ENCODE data around the gene PRDM2.

PRDM2 gene

DNA sequence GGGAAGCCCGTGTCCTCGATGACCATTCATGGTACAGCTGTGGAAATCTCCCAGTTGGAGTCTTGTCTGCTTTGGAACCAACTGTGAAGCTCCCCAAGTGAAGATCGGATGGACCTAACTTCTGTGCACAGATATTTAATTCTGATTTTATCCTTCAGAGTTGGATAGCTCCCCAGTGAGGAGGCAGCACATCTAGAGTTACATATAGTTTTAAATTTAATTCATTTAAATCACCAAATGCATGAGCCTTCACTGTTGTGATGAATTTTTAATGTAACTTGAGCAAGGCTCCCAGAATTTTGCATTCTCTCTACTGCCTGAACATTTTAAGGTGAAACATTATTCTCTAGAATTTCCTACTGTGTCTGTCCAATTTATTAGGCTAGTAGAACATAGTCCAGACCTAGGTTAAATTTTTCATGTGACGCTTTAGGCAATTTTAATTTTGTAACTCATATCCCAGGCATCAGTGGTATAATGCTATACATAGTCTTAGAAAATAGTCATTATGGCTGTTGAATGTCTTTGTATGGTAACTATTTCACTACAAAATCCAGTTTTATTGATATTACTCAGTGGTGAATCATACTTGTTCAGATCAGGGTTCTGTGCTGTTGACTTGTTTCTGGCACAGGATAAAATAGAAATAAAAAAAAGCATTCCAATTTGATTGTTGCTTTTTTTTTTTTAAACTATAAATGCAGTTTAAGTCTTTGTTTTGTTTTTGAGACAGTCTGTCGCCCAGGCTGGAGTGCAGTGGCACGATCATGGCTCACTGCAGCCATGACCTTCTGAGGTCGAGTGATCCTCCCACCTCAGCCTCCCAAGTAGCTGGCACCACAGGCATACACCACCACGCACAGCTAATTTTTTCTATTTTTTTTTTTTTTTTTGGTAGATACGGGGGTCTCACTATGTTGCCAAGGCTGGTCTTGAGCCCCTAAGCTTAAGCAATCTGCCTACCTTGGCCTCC, 66.9 kb downstream of the PRDM2 start:
- DNase-seq = no peak

DNA sequence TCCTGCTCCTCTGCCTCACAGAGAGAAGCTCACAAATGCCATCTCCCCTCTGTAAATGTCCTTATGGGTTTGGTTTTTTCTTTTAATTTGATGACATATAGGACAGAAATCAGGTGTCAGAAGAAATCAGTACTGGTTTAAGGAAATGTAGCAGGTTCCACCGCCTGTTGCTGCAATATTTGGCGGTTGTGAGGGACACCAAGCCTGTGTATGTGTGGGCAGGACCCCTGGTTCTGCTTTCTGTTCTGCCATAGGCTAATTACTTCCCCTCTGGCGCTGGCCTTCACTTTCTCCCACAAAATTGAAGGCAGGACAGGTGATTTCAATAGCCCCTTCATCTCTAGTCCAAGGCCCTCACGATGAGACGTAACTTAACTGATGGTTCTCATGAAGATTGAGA, 69.2 kb downstream of the PRDM2 start:
- no peak for DNase-seq

DNA sequence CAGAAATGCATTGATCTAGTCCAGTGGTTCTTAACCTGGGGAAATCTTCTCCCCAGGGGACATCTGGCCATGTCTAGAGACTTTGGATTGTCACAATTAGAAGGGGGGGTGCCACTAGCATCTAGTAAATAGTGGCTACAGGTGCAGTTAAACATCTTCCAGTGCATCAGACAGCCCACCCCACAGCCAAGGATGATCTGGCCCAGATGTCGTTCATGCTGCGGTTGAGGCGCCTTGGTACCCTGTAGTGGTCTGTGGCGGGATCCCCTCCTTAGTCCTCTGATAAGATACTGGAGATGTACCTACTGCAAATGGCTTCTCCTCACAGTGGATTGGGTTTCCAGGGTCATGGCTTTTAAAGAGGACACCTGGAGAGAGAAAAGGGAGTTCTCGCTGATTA, 69.8 kb downstream of the PRDM2 start:
- no peak for DNase-seq

DNA sequence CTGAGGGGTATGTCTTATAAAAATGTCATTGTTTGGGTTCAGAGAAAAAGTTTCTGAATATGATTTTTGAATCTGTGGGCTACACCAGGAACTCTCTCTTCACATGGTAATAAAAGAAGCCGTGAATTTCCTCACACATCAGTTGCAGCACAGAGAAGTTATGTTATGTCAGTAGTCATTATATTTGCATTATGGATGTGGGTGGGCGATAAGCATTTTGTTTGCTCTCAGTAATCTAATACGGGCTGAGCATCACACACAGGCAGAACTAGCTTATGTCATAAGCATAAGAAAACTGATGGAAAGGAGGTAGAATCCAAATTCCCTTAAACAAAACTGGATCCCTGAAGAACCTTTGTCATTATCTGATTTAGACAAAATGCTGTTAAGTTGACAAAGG, 70.8 kb downstream of the PRDM2 start:
- no peak for DNase-seq

DNA sequence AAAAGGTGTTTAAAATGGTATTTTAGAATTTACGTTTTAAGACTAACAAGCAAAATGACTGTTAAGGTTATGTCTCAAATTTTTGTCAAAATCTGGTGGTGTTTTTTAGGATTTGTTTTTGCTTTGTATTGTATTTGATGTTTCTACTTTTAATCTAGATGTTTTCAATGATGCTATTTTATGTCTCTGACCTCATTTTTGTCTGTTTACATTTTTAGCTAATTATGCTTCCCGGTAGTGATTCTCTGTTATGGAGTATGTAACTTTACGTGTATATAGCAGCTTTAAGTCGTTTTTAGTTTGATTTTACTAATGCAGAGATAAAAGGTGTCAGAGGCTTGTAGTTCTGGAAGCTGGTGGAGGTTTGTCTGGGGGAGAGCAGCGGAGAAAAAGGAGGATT, 71.8 kb downstream of the PRDM2 start:
- DNase-seq = no peak

DNA sequence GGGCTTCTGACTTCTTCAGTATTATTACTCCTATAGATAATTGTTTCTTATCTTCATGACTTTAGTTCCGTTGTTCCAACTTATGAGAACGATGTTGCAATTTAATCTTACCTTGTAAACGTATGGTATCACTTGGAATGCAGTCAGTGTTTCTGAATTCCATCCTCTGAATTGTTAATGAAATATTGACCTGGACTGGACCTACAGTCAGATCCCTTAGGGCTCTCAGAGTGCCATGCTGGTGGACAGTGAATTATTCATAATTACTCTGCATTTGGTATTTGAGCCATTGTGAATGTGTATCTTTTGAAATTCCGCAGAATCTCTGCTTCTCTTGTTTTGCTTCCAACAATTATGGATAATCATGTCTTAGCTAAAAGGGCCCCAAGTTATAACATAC, 72.3 kb downstream of the PRDM2 start:
- DNase-seq = no peak

DNA sequence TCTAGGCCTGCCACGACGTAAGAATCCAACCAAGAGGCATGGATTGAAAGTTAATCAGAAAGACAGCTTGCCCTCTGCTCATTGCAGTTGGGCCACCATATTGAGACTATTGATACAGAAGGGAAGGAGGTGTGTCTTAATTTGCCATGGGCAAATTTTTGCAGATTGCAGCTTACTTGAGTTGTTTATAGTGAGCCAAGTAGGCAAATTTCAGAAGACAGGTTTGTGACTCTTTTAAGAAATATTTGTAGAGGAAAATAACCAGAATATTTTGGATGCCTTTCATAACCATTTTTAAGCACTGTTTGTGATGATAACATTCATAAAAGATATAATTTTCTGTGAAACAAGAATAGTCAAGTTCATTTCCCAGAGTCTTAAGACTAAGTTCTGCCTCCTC, 74.1 kb downstream of the PRDM2 start:
- DNase-seq = no peak

DNA sequence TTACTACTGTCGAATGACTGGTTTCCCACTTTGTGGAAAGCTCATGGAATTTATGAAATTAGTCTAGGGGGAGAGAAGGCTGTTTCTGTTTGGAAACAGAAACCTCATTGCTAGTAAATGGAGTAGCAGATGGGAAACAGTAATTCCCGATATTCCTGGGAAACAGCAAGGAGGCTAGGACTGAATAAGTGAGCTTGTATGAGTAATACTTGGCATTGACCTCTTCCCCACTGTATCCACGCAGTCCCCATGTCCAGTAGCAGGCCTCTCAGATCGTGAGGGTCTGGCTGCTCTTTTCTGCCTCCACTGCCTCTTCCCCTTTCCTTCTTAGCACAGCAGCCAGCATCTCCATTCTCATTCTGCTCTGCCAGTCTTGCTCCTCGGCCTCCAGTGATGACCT, 75.5 kb downstream of the PRDM2 start:
- no peak for DNase-seq

DNA sequence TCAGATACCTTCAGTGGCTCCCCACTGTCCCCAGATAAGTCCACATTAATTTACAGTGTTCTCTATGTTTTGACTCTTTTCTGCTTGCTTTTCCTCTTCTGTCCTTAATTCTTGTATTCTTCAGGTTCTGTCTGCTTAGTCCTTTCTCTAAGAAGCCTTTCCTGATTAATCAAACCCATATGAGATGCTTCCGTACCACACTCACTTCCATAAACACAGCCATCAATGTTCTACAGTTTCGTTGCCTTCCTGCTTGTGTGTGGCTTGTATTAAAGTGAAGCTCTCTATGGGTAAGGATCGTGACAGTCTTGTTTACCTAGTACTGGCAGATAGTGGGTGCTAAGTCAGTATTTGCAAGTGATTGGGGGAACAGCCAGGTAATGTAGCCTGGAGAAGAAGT, 75.9 kb downstream of the PRDM2 start:
- no peak for DNase-seq

DNA sequence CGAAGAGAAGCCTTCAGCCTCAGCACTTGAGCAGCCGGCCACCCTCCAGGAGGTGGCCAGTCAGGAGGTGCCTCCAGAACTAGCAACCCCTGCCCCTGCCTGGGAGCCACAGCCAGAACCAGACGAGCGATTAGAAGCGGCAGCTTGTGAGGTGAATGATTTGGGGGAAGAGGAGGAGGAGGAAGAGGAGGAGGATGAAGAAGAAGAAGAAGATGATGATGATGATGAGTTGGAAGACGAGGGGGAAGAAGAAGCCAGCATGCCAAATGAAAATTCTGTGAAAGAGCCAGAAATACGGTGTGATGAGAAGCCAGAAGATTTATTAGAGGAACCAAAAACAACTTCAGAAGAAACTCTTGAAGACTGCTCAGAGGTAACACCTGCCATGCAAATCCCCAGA, 78.4 kb downstream of the PRDM2 start:
- no peak for DNase-seq

DNA sequence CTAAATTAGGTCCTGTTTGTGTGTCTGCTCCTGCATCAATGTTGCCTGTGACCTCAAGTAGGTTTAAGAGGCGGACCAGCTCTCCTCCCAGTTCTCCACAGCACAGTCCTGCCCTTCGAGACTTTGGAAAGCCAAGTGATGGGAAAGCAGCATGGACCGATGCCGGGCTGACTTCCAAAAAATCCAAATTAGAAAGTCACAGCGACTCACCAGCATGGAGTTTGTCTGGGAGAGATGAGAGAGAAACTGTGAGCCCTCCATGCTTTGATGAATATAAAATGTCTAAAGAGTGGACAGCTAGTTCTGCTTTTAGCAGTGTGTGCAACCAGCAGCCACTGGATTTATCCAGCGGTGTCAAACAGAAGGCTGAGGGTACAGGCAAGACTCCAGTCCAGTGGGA, 79.9 kb downstream of the PRDM2 start:
- DNase-seq = no peak

DNA sequence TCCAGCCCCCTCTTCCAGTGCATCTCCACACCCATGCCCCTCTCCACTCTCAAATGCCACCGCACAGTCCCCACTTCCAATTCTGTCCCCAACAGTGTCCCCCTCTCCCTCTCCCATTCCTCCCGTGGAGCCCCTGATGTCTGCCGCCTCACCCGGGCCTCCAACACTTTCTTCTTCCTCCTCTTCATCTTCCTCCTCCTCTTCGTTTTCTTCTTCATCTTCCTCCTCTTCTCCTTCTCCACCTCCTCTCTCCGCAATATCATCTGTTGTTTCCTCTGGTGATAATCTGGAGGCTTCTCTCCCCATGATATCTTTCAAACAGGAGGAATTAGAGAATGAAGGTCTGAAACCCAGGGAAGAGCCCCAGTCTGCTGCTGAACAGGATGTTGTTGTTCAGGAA, 80.8 kb downstream of the PRDM2 start:
- no peak for DNase-seq

DNA sequence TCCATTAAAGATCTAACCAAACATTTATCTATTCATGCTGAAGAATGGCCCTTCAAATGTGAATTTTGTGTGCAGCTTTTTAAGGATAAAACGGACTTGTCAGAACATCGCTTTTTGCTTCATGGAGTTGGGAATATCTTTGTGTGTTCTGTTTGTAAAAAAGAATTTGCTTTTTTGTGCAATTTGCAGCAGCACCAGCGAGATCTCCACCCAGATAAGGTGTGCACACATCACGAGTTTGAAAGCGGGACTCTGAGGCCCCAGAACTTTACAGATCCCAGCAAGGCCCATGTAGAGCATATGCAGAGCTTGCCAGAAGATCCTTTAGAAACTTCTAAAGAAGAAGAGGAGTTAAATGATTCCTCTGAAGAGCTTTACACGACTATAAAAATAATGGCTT, 81.2 kb downstream of the PRDM2 start:
- DNase-seq = no peak

DNA sequence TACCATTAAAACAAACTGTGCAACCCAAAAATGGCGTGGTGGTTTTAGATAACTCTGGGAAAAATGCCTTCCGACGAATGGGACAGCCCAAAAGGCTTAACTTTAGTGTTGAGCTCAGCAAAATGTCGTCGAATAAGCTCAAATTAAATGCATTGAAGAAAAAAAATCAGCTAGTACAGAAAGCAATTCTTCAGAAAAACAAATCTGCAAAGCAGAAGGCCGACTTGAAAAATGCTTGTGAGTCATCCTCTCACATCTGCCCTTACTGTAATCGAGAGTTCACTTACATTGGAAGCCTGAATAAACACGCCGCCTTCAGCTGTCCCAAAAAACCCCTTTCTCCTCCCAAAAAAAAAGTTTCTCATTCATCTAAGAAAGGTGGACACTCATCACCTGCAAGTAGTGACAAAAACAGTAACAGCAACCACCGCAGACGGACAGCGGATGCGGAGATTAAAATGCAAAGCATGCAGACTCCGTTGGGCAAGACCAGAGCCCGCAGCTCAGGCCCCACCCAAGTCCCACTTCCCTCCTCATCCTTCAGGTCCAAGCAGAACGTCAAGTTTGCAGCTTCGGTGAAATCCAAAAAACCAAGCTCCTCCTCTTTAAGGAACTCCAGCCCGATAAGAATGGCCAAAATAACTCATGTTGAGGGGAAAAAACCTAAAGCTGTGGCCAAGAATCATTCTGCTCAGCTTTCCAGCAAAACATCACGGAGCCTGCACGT, 82.1 kb downstream of the PRDM2 start:
- DNase-seq = no peak

DNA sequence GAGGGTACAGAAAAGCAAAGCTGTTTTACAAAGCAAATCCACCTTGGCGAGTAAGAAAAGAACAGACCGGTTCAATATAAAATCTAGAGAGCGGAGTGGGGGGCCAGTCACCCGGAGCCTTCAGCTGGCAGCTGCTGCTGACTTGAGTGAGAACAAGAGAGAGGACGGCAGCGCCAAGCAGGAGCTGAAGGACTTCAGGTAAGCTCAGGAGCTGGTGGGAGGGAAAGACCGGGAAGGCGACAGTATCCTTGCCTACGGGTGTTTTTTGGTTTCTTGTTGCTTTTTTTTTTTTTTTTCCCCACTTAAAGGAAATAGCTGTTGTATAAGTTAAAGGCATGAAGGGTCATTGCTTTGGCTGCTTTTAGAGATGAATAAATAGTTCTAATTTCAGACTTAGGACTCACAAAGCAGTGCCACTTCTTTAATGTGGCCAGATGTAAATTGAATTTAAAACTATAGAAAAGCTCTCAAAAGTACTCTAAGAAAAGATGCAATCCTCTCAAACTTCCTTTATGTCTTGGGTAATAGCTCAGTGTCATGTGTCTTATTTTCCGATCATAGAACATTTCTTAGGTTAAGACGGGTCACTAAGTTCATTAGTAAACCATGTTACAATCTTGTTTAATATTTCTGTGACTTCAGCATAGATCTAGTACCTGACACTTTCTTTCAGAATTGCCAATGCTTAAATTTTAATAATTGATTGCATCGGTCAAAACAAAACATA, 82.8 kb downstream of the PRDM2 start:
- no peak for DNase-seq

DNA sequence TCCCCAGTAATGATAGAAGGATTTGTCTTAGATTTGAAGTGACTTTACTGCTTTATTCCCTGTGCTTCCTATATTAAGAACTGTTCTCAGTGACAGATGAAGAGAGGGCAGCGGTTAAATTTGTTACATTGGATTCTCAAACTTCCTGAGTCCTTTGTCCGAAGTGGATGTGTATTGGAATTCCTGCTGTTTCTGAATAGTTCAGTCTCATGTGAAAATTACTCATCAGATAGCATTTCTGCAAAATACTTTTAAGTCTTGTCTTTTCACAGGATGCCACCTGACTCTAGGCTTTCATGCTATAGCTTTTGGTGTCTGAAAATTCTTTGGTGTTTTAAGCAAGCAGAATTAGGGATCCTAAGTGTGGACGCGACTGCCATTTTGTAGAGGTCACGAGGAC, 83.6 kb downstream of the PRDM2 start:
- DNase-seq = no peak

DNA sequence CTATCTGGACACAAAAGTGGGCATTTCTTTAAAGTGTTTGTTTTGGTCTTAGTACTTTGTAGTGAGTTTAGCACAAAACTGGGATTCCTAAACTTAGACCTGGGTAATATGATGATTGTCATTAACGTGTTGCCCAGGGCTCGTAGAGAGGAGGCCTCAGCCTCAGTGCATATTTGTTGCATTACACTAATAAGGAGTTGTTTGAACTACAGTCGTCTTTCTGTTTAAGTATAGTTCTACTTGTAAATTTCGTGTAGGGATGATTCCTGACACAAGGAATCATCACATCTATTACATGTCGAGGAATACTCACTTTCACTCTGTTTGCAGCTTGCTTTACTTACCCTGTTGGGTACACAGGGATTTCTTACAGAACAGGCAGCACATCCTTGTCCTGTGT, 85.0 kb downstream of the PRDM2 start:
- DNase-seq = no peak

DNA sequence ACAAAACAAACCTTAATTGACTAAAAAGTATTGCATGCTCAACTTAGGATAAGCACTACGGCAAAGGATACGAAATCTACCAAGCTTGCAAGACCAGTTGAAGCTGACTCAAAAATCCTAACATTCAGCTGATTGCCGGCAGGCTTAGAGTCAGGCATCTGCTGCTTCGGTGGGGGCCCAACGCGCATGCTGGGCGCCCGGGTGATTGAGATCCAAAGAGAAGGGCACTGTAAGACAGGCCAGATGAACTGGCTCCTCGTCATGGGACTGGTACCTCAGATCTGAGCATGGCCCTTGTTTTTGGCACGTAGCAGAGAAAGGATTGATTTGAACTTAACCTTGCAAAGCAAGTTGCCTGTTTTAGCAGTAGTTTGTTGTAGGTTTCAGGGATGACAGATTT, 86.6 kb downstream of the PRDM2 start:
- DNase-seq = no peak

DNA sequence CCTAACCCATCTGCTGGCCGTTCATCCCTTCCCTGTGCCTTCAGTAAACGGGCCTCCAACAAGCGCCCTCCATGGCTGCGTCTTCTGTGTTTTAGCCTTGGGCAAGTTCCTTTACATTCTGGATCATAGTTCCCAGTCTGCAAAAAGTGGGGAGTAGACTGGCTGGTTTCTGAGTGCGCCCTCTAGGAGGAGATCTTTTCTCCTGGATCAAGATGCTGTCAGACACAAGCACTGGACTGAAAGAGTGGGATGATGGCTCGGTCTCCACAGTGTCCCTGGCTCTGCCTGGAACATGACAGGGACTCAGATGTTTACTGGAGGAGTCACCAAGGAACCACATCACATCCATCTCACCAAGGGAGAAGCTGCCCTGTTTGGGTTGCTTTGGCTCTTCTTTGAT, 88.8 kb downstream of the PRDM2 start:
- no peak for DNase-seq

DNA sequence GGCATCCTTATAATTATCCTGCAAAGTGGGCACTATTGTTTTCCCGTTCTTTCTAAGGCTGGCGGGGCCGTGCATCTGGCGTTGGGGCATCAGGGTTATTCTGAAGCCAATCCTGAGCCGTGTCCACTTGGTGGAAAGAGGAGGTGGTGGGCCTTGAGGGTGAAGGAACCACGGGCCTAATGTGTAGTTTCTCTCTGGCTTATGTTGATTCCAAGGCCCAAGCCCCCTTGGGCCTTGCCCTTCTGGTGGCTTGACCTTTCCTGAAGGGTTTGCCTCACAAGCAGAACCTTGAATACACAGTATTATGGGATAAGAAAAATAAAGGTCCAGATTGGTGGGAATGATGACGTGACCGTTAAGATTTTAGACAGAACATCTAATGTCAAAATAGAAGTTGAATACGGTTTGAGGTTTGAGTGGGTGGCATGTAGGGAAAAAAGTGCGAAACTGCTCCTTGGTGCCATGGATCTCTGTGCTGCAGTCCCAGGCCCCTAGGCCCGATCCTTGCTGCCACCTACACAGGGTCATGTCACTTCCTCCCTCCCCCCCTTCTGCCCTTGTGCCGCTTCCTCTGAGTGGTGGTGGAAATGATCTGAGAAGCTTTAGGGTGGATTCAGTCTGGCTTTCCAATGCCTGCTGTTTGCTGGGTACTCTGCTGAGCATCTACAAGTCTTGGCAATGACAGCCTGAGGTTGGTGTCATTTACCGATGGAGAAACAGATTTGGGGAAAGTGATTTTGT, 90.5 kb downstream of the PRDM2 start:
- no peak for DNase-seq

DNA sequence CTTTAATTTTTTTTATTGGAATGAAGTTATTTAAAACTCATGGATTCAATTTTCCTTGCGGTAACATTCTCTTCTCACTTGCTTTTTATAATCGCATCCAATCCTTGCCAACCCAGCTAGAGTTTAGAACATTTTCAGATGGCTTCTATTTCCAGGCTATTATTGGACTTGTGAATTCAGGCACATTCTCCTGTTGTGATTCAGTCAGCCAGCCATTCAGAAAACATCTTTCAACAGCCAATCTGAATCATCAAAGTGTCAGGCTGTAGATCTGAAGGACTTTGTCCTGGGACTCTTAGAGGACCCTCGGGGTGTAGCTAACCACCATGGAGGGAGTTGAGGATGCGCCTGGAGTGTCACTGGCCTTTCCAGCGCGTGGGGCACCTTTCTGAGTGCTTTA, 92.4 kb downstream of the PRDM2 start:
- DNase-seq = no peak

DNA sequence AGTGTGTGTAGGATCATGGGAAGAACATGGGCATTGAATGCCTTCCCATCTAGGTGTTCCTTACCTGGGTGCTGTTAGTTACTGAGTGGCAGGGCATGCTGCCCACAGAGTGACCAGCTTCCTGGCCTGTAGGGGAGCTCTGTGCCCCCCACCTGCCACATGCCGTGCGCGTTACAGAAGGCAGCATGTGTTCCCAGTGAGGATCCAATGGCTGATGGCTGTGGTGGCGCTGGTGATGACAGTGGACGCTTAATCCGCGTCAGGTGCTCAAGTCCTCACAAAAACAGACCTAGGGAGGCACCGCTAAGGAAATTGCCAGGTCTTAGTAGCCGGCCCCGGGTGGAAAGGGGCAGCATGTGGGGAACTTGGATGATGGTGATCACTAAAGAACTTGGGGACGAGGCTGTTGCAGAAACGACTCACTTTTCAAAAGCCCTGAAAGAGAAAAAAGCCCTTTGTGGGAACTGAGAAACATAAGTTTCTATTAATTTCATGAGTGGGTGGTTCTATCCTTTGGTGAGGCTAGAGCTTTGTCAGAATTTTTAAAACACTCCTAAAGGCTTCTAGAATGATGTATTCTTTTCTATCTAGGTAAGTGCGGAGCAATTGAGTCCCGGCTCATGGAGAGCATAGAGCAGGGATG, 93.2 kb downstream of the PRDM2 start:
- DNase-seq = no peak
